Fibroblast of lung (primary cell): ENCODE data around the gene SLC19A3.

Source experiments
- EZH2 ChIP-seq: IDR thresholded peaks from 2 replicates; pipeline ENCODE4 v1.5.1; 2012; ENCODE audit warnings: low read length, control low read depth, mild to moderate bottlenecking; ENCODE audit errors: missing control alignments
- TF ChIP-seq, protein P1 (sequence below), 2 donors: IDR thresholded peaks in 1 of 2; conservative IDR thresholded peaks in 1 of 2; 1 replicate in 1 of 2; 2 replicates in 1 of 2; pipeline ENCODE4 v1.5.1; 2011 to 2012; ENCODE audit warnings: low read length in 2 of 2, control low read depth in 1 of 2, inconsistent platforms in 1 of 2, low read depth in 1 of 2, mild to moderate bottlenecking in 1 of 2

- TF ChIP-seq, protein P1, sequence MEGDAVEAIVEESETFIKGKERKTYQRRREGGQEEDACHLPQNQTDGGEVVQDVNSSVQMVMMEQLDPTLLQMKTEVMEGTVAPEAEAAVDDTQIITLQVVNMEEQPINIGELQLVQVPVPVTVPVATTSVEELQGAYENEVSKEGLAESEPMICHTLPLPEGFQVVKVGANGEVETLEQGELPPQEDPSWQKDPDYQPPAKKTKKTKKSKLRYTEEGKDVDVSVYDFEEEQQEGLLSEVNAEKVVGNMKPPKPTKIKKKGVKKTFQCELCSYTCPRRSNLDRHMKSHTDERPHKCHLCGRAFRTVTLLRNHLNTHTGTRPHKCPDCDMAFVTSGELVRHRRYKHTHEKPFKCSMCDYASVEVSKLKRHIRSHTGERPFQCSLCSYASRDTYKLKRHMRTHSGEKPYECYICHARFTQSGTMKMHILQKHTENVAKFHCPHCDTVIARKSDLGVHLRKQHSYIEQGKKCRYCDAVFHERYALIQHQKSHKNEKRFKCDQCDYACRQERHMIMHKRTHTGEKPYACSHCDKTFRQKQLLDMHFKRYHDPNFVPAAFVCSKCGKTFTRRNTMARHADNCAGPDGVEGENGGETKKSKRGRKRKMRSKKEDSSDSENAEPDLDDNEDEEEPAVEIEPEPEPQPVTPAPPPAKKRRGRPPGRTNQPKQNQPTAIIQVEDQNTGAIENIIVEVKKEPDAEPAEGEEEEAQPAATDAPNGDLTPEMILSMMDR (conservative IDR thresholded peaks at IDR 0.05 in 1 of 2, IDR thresholded peaks at IDR 0.05 in 1 of 2; ENCODE audit: low read depth in 1 of 2, low read length in 2 of 2), result no peak
- no peak for TF ChIP-seq EZH2
Observed at GRCh38 chr2:227661827-227662226, 56.0 kb downstream of the SLC19A3 start.
